Lower leg skin (tissue), 4 donors: ENCODE measurements around the gene ZNF354C. TPM values are rescaled to one million over a fixed set of nuclear protein-coding genes. Genes with fewer than 3 reads are reported as not detected.

Source experiments
- DNase-seq, 2 donors: peaks; one replicate each; pipeline ENCODE4 v3.0.0-alpha.2; 2019; ENCODE audit warnings: low spot score in 2 of 2
- H3K4me3 ChIP-seq: fragments of 200-600 bp; sonication (generic); 2 replicates; pipeline ENCODE4 v1.5.1; 2017; ENCODE audit warnings: mild to moderate bottlenecking, low read depth; ENCODE audit not compliant: poor library complexity, severe bottlenecking
- CTCF ChIP-seq, 3 donors: fragments of 450-650 bp; IDR thresholded peaks; one replicate each; pipeline ENCODE4 v1.5.1; 2016; ENCODE audit warnings: antibody characterized with exemption in 3 of 3, mild to moderate bottlenecking in 3 of 3, moderate library complexity in 2 of 3
- POLR2A ChIP-seq, 2 donors: fragments of 450-650 bp; IDR thresholded peaks; one replicate each; pipeline ENCODE4 v1.6.1; 2016 to 2017; ENCODE audit warnings: antibody characterized with exemption in 2 of 2, mild to moderate bottlenecking in 1 of 2, moderate library complexity in 1 of 2
- WGBS, 2 donors: methylation state at CpG; one replicate each; pipeline ENCODE4 v1.1.5; 2018; 5-methylcytosine and 5-hydroxymethylcytosine counted together
- intact Hi-C: fragments of 100-400 bp; cut with DNase I; formaldehyde crosslinking; loops from one replicate; pipeline ENCODE4 v1.15.0; 2023; ENCODE audit warnings: low total_unique reads
- total RNA-seq, 4 donors: library from RNA; depleted of rRNA; stranded (reverse); fragments of >200 nt; gene quantifications; one replicate each; pipeline ENCODE4 v1.1.0, GENCODE V29; 2016

Gene ZNF354C
- total RNA-seq, 4 donors from 2014 or later, result 1.3 to 3.4 (median 2.0) TPM

- H3K4me3 ChIP-seq, result no peak overlapping the region
- WGBS, 2 donors, result 88 to 93% methylated on average over 5 of the region's 5 CpGs
- DNase-seq, result peak in 1 of 2 donors; percentile 23
- intact Hi-C loops, result no loop called here
- TF ChIP-seq POLR2A (IDR thresholded peaks at IDR 0.05) (no peak), CTCF (IDR thresholded peaks at IDR 0.05) (no peak)
Measured at GRCh38 chr5:179115307-179115706, 55.1 kb downstream of the ZNF354C start.

GRCh38 chr5:179115845-179116524 lies 55.8 kb downstream of the ZNF354C start:
- TF ChIP-seq CTCF (IDR thresholded peaks at IDR 0.05), result no peak
- no peak for TF ChIP-seq POLR2A (IDR thresholded peaks at IDR 0.05)
- intact Hi-C loops, result no loop called here
- peak; percentile 3 to 53 for DNase-seq
- 90 to 96% methylated on average over 9 of the region's 9 CpGs for WGBS, 2 donors
- H3K4me3 ChIP-seq, result no peak overlapping the region

GRCh38 chr5:179118338-179118737 lies 58.2 kb downstream of the ZNF354C start:
- TF ChIP-seq CTCF (IDR thresholded peaks at IDR 0.05) (no peak), POLR2A (IDR thresholded peaks at IDR 0.05) (no peak)
- 73 to 74% methylated on average over 4 of the region's 4 CpGs for WGBS, 2 donors
- peak in 1 of 2 donors; percentile 8 for DNase-seq
- intact Hi-C loops, result no loop called here
- H3K4me3 ChIP-seq, result no peak overlapping the region

- WGBS, 2 donors, result 88 to 92% methylated on average over 10 of the region's 10 CpGs
- intact Hi-C loops, result no loop called here
- H3K4me3 ChIP-seq, result no peak overlapping the region
- TF ChIP-seq CTCF (IDR thresholded peaks at IDR 0.05) (no peak), POLR2A (IDR thresholded peaks at IDR 0.05) (no peak)
- peak in 1 of 2 donors; percentile 26 for DNase-seq
Measured at GRCh38 chr5:179118756-179119414, 58.7 kb downstream of the ZNF354C start.

GRCh38 chr5:179119415-179120170 lies 59.4 kb downstream of the ZNF354C start:
- intact Hi-C loops, result no loop called here
- DNase-seq, result peak in 1 of 2 donors; percentile 70
- WGBS, 2 donors, result 94 to 95% methylated on average over 15 of the region's 15 CpGs
- TF ChIP-seq POLR2A (IDR thresholded peaks at IDR 0.05) (no peak), CTCF (IDR thresholded peaks at IDR 0.05) (no peak)
- no peak overlapping the region for H3K4me3 ChIP-seq
